ENCODE measurements around the gene DTD1.
"Not testable (repeated sequence)": the region's sequence is repeated elsewhere in the genome, so short reads cannot be mapped to it uniquely, and the experiment has no call there.

The DTD1 gene

DNA sequence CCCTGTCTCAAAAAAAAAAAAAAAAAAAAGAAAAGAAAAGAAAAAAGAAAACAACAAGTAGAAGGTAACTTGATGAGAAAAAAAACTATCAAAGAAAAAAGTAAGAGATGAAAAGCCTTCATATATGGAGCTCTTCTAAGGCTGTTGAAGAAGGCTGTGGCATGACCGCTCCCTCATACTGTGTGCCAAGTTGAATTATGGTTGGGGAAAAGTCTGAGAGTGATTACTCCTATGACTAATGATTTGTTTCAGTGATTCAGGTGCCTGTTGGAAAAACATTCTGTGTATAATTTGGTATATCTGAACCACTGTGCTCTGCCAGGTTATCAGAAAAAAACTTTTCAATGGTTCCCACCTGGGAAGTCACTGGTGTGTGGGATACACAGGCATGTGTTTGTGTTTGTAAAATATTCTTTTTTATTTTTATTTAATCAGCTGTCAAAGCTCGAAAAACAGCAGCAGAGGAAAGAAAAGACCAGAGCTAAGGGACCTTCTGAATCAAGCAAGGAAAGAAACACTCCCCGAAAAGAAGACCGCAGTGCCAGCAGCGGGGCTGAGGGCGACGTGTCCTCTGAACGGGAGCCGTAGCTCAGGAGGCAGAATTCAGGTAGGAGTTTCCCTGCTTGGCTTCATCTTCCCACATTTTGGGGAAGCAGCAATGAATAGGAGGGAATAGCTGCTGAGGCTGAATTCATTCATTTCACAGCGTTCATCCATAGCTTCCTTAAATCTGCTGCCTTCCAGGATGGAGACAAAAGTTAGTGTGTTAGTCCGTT, 156.0 kb downstream of the DTD1 start:
- Mint-ChIP-seq H3K27ac (no peak overlapping the region), H3K9me3 (no peaks in the 10 kb centered on the region), H3K36me3 (ENCODE audit: low read depth) (no peaks in the 10 kb centered on the region), H3K27me3 (ENCODE audit: low read depth) (no peaks in the 10 kb centered on the region), H3K4me3 (no peak overlapping the region), H3K4me1 (ENCODE audit: low read depth) (no peaks in the 10 kb centered on the region)

DNA sequence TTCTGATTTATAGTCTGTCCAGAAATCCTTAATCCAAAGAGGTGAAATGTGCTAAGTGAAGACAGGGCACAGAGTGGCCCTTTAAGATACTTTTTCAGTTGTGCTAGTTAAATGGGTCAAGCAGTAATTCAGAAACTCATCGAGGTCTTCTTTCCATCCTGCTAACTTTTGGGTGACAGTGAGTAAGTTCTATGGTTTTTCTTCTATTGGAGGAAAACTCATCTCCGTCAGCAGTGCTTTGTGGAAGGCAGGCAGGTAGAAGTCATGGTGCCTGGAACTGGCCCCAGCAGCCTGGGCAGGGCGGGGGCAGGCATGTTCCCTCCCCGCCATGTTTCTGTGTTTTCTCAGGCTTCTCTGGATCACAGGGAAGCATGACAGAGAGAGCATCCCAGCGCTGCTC, 159.2 kb downstream of the DTD1 start:
- H3K4me3 Mint-ChIP-seq, result no peak overlapping the region
- no peaks in the 10 kb centered on the region for H3K27me3 Mint-ChIP-seq (ENCODE audit: low read depth)
- no peaks in the 10 kb centered on the region for H3K9me3 Mint-ChIP-seq
- H3K4me1 Mint-ChIP-seq (ENCODE audit: low read depth), result no peaks in the 10 kb centered on the region
- no peak overlapping the region for H3K27ac Mint-ChIP-seq
- H3K36me3 Mint-ChIP-seq (ENCODE audit: low read depth), result no peaks in the 10 kb centered on the region

DNA sequence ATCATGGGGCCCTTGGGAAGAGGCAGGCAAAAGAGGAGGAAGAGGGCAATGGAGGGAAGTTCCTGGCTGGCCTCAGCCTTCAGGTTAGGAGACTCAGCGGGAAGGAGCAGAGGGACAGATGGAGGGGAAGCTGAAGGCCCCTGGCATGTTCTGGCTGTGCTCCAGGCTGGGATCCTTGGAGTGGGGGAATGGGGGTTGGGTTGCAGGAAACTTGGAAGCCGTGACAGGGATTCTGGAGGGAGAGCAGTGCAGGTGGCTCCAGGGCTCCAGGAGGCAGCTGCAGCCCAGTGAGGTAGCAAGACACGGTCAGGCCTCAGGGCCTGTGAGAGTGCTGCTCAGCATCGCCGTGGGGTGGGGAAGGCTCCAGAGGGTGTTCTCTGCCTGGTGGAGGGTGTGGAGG, 161.1 kb downstream of the DTD1 start:
- no peaks in the 10 kb centered on the region for H3K9me3 Mint-ChIP-seq
- no peaks in the 10 kb centered on the region for H3K36me3 Mint-ChIP-seq (ENCODE audit: low read depth)

DNA sequence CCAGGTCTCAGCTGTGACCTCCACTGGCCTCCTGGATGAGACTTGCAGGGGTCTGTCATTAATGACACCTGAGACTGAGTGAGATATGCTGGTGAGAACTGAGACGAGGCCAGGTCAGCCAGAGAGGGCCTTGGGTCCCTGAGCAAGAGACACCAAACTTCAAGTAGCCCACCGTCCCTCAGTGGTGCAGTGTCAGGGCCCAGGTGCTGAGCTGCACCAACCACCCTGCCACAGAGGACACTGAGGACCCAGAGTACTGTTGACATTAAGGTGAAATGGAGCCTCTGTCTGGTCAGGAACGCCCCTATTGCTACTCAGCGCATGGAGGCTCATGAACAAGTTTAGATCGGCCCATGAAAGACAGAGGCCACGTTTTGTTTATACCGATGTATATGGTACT, 161.7 kb downstream of the DTD1 start:
- H3K4me3 Mint-ChIP-seq, result no peak overlapping the region
- no peak overlapping the region for H3K27ac Mint-ChIP-seq
- H3K36me3 Mint-ChIP-seq (ENCODE audit: low read depth), result no peaks in the 10 kb centered on the region
- H3K27me3 Mint-ChIP-seq (ENCODE audit: low read depth), result no peaks in the 10 kb centered on the region
- no peaks in the 10 kb centered on the region for H3K4me1 Mint-ChIP-seq (ENCODE audit: low read depth)
- no peaks in the 10 kb centered on the region for H3K9me3 Mint-ChIP-seq

More for the DNA sequence above, 161.1 kb downstream of the DTD1 start:
- Mint-ChIP-seq H3K4me1 (ENCODE audit: low read depth) (no peaks in the 10 kb centered on the region), H3K4me3 (no peak overlapping the region), H3K27me3 (ENCODE audit: low read depth) (no peaks in the 10 kb centered on the region), H3K27ac (no peak overlapping the region)

DNA sequence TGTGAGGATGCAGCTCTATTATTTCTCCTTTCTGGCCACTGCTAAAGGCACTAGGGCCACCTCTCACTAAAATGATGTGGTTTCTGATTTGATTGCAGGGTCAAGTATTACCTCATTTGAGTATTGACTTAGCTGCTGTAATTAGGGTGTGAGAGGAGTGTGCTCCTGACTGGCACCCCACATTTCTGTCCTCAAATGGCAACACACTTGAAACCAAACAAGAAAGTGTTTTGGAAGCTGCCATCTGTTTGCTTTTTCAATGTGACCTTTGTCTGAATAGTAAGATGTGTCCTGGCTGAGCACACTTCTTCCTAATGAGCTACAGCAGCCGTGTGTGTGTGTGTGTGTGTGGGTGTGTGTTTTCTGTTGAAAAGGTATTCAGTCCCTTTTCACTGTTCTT, 162.9 kb downstream of the DTD1 start:
- no peaks in the 10 kb centered on the region for H3K27me3 Mint-ChIP-seq (ENCODE audit: low read depth)
- no peaks in the 10 kb centered on the region for H3K9me3 Mint-ChIP-seq
- H3K4me1 Mint-ChIP-seq (ENCODE audit: low read depth), result no peaks in the 10 kb centered on the region
- H3K4me3 Mint-ChIP-seq, result no peak overlapping the region
- no peaks in the 10 kb centered on the region for H3K36me3 Mint-ChIP-seq (ENCODE audit: low read depth)
- H3K27ac Mint-ChIP-seq, result no peak overlapping the region

DNA sequence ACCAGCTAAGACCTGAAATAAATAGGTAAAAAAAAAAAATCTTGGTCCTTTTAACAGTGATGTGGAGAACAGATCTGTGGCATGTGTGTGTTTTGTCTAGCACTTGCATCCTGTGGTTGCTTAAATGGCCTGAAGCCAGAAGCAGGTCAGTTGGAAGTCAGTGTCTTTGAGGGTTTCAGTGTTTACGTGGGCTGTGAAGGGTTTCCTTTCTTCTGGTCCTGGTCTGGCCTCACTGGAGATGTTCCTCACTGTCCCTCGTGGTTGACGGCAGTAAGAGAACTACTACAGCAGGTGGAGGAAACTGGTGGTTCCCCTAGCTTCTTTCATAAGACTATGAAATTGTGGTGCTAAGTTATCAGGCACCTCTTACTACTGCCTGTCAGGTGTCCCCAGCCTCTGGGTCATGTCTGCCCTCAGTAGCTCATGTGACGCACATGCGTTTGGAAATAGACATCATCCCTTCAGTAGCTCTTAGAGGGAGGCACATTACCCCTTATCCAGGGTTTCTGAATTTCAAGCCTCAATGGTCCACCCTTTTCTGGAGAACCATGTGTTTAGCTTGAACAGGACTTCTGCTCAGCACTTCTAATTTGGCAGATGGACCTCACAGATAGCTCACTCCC, 166.3 kb downstream of the DTD1 start:
- Mint-ChIP-seq H3K9me3 (no peaks in the 10 kb centered on the region), H3K4me1 (ENCODE audit: low read depth) (no peaks in the 10 kb centered on the region), H3K27ac (no peak overlapping the region), H3K4me3 (no peak overlapping the region), H3K27me3 (ENCODE audit: low read depth) (no peaks in the 10 kb centered on the region), H3K36me3 (ENCODE audit: low read depth) (no peaks in the 10 kb centered on the region)

DNA sequence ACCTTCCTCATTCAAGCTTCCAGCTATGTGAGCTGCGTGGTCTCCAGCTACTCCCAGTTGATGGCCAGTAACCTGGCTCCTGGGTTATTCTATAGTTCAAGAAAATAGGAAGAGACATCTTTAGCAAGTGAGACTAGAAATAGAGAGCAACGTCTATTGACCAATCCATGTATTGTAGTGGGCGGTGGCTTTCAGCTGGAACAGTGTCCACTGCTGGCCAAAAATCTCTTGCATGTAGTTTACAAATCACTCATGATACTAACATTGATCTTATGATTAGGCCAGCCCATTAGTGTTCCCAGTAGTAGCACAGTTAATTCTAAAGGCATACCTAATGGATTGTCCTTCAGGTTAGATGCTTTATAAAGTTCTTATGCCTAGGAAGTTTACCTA, 166.8 kb downstream of the DTD1 start:
- Mint-ChIP-seq H3K4me1 (ENCODE audit: low read depth) (no peaks in the 10 kb centered on the region), H3K4me3 (no peak overlapping the region), H3K36me3 (ENCODE audit: low read depth) (no peaks in the 10 kb centered on the region), H3K9me3 (no peaks in the 10 kb centered on the region), H3K27me3 (ENCODE audit: low read depth) (no peaks in the 10 kb centered on the region), H3K27ac (no peak overlapping the region)

DNA sequence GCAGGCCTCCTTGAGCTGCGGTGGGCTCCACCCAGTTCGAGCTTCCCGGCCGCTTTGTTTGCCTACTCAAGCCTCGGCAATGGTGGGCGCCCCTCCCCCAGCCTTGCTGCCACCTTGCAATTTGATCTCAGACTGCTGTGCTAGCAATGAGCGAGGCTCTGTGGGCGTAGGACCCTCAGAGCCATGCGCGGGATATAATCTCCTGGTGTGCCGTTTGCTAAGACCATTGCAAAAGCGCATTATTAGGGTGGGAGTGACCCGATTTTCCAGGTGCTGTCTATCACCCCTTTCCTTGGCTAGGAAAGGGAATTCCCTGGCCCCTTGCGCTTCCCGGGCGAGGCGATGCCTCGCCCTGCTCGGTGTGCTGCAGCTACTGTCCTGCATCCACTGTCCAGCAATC, 173.0 kb downstream of the DTD1 start:
- H3K9me3 Mint-ChIP-seq; H3K27ac Mint-ChIP-seq; H3K4me3 Mint-ChIP-seq; H3K27me3 Mint-ChIP-seq (ENCODE audit: low read depth); H3K36me3 Mint-ChIP-seq (ENCODE audit: low read depth); H3K4me1 Mint-ChIP-seq (ENCODE audit: low read depth): not testable (repeated sequence)

DNA sequence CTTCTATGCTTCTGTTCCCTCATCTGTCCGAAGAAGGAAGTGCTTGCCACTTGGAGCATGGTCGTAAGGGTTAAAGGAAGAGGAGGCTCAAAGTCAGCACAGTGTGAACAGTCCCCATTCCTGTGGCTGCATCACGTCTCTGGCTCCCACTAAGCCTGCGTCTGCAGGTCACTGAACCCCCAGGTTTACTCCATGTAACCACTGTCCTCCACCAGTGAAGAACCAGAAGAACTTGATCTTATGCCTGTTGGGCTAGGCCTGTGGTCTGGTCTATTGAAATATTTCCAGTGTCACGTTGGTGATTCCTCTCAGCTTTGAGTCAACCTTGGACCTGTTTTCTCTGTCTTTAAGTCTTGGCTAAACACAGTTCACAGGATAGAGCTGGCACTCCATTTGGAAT, 179.8 kb downstream of the DTD1 start:
- Mint-ChIP-seq H3K4me3 (no peak overlapping the region), H3K9me3 (no peaks in the 10 kb centered on the region), H3K36me3 (ENCODE audit: low read depth) (no peaks in the 10 kb centered on the region), H3K27ac (no peak overlapping the region), H3K27me3 (ENCODE audit: low read depth) (peaks cover 5% of the 10 kb centered on the region), H3K4me1 (ENCODE audit: low read depth) (no peaks in the 10 kb centered on the region)

DNA sequence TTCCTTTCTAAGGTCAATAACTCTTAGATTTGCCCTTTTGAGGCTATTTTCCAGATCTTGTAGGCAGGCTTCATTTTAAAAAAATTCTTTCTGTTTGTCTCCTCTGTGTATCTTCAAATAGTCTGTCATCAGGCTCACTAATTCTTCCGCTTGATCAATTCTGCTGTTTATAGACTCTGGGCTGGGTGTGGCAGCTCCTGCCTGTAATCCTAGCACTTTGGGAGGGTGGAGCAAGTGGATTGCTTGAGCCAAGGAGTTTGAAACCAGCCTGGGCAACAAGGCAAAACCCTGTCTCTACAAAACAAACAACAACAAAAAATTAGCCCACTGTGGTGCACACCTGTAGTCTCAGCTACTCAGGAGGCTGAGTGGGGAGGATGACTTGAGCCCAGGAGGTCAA, 185.7 kb downstream of the DTD1 start:
- peaks cover 15% of the 10 kb centered on the region for H3K27me3 Mint-ChIP-seq (ENCODE audit: low read depth)
- H3K4me1 Mint-ChIP-seq (ENCODE audit: low read depth), result no peaks in the 10 kb centered on the region

DNA sequence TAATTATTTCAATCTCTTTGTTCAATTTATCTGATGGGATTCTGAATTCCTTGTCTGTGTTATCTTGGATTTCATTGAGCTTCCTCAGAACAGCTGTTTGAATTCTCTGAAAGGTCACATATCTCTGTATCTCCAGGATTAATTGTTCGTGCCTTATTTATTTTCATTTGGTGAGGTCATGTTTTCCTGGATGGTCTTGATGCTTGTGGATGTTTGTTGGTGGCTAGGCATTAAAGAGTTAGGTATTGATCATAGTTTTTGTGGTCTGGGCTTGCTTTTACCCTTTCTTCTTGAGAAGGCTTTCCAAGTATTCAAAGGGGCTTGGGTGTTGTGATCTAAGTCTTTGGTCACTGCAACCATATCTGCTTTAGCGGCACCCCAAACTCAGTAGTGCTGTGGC, 186.4 kb downstream of the DTD1 start:
- Mint-ChIP-seq H3K4me1 (ENCODE audit: low read depth) (no peaks in the 10 kb centered on the region), H3K27me3 (ENCODE audit: low read depth) (peaks cover 15% of the 10 kb centered on the region), H3K9me3 (no peaks in the 10 kb centered on the region)

More for the DNA sequence above, 185.7 kb downstream of the DTD1 start:
- H3K36me3 Mint-ChIP-seq (ENCODE audit: low read depth), result no peaks in the 10 kb centered on the region
- no peaks in the 10 kb centered on the region for H3K9me3 Mint-ChIP-seq
- H3K4me3 Mint-ChIP-seq, result no peak overlapping the region
- H3K27ac Mint-ChIP-seq, result no peak overlapping the region

DNA sequence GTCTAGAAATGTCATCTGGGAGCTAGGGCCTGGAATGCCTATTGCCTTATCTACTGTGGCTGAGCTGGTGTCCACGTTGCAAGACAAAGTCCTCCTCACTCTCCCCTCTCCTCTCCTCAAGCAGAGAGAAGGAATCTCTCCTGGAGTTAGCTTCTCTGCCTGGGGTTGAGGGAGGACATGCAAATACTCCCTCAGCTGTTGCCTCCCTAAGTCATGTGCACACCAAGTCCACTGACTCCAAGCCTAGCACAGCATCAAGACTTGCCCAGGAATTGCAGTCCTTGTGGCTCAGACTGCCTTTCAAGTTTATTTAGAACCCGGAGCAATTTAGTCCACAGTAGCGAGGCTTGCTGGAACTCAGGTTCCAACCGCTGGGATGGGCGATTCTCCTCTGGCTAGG, 187.8 kb downstream of the DTD1 start:
- Mint-ChIP-seq H3K9me3 (no peaks in the 10 kb centered on the region), H3K4me1 (ENCODE audit: low read depth) (no peaks in the 10 kb centered on the region), H3K36me3 (ENCODE audit: low read depth) (no peaks in the 10 kb centered on the region), H3K27me3 (ENCODE audit: low read depth) (peaks cover 15% of the 10 kb centered on the region), H3K4me3 (no peak overlapping the region), H3K27ac (no peak overlapping the region)

More for the DNA sequence above, 186.4 kb downstream of the DTD1 start:
- Mint-ChIP-seq H3K27ac (no peak overlapping the region), H3K4me3 (no peak overlapping the region), H3K36me3 (ENCODE audit: low read depth) (no peaks in the 10 kb centered on the region)

DNA sequence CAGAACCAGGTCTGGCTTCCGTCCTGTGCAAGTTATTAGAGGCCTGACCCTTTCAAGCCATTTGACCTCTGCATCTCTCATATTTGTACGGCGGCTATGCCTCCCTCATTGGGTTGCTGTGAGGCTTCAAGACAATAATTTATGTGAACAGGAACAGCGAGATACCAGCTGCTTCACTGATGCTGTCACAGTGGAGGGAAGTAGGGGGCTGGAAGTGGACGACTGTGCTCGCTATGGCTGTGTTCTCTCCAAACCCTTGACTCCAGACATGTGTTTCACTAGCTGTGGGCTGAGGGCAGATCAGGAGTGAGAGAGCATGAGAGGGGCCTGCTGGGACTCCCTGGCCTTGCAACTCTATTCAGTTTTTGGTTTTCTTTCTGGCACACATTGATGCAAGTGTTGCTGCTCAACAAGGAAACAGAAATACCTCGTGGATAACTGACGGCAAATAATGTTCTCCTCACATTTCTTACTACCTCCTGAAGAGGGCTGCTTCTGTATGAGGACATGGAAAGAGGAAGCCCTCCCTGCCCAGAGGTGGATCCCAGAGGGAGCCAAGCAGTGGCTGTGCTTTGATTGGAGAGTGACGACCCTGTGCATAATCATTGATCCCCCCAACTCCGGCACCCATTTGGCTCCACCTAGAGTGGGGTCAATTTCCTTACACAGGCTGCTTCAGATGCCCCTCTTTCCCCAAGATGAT, 191.0 kb downstream of the DTD1 start:
- H3K4me3 Mint-ChIP-seq, result no peak overlapping the region
- H3K9me3 Mint-ChIP-seq, result no peaks in the 10 kb centered on the region
- H3K27ac Mint-ChIP-seq, result no peak overlapping the region
- no peaks in the 10 kb centered on the region for H3K4me1 Mint-ChIP-seq (ENCODE audit: low read depth)
- H3K27me3 Mint-ChIP-seq (ENCODE audit: low read depth), result peaks cover under 1% of the 10 kb centered on the region
- H3K36me3 Mint-ChIP-seq (ENCODE audit: low read depth), result no peaks in the 10 kb centered on the region

DNA sequence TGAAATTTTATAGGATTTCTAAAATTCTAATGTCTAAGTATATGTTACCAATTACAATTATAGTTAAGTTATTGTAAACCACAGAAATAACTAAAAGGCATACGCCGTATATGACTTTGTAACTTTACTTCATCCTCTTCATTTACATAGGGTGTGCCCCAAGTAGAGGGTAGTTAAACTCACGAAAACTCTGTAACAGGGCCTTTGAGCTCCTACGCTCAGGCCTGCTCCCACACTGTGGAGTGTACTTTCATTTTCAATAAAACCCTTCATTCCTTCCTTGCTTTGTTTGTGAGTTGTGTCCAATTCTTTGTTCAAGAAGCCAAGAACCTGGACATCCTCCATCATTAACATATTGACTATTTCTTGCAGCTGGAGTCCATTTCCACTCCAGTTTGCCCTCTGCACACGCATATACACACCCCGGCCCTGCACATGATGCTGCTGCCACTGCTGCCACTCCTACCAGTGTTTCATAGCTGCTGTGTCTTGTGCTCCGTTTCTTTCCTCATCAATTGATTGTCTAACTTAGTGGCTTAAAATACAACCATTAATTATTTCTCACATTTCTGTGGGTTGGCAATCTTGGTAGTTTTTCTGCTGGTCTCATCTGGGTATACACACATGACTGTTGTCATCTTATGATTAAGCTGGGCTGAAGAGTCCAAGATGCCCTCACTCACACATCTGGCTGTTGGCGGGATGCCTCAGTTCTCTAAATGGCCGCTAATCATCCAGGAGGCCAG, 192.7 kb downstream of the DTD1 start:
- Mint-ChIP-seq H3K9me3 (no peaks in the 10 kb centered on the region), H3K4me3 (no peak overlapping the region), H3K4me1 (ENCODE audit: low read depth) (no peaks in the 10 kb centered on the region), H3K36me3 (ENCODE audit: low read depth) (no peaks in the 10 kb centered on the region), H3K27me3 (ENCODE audit: low read depth) (no peaks in the 10 kb centered on the region), H3K27ac (no peak overlapping the region)
